Ovary (tissue), 9 donors: ENCODE data around the gene FOXL3. TPM values are rescaled to one million over a fixed set of nuclear protein-coding genes. Genes with fewer than 3 reads are reported as not detected.
A peak's percentile ranks its signal among the peaks of the same experiment; 100 is the strongest.

Experiments
- DNase-seq, 5 donors: peaks; one replicate each; pipeline ENCODE4 v3.0.0-alpha.2; 2019 to 2020
- H3K27ac ChIP-seq, 2 donors: fragments of 200-600 bp; one replicate each; pipeline versions ENCODE4 v1.5.1 to v1.8.0; 2019 to 2022
- H3K27me3 ChIP-seq: fragments of 200-600 bp; one replicate; pipeline ENCODE4 v1.8.0; 2022
- H3K36me3 ChIP-seq: fragments of 200-600 bp; sonication (generic); one replicate; pipeline ENCODE4 v1.5.1; 2019
- H3K4me1 ChIP-seq: one replicate; pipeline ENCODE4 v1.8.1; 2013; ENCODE audit warnings: mild to moderate bottlenecking, moderate library complexity; ENCODE audit not compliant: insufficient read depth
- H3K4me3 ChIP-seq: fragments of 200-600 bp; sonication (generic); one replicate; pipeline ENCODE4 v1.5.1; 2017
- H3K9me3 ChIP-seq, 2 donors: fragments of 200-600 bp in 1 of 2; sonication (generic) in 1 of 2; one replicate each; pipeline versions ENCODE4 v1.5.1 to v1.8.1; 2013 to 2019; ENCODE audit warnings: mild to moderate bottlenecking in 1 of 2, moderate library complexity in 1 of 2
- CTCF ChIP-seq, 3 donors: fragments of 450-650 bp in 2 of 3; fragments of 200-600 bp in 1 of 3; IDR thresholded peaks; one replicate each; pipeline versions ENCODE4 v1.5.1 to v1.8.0; 2016 to 2022; ENCODE audit warnings: antibody characterized with exemption in 3 of 3, mild to moderate bottlenecking in 1 of 3
- EP300 ChIP-seq: sonication (generic); formaldehyde crosslinking; IDR thresholded peaks from one replicate; pipeline ENCODE4 v1.6.1; 2017; ENCODE audit warnings: antibody characterized with exemption
- POLR2A ChIP-seq: fragments of 450-650 bp; IDR thresholded peaks from one replicate; pipeline ENCODE4 v1.6.1; 2017; ENCODE audit warnings: antibody characterized with exemption, mild to moderate bottlenecking, moderate library complexity
- WGBS, 3 donors: extraction: QIAGEN DNeasy Blood & Tissue Kit in 1 of 3; methylation state at CpG; one replicate each; pipeline versions ENCODE4 v1.1.5 to v1.1.7; 2013 to 2017; 5-methylcytosine and 5-hydroxymethylcytosine counted together
- intact Hi-C, 4 donors: fragments of 100-400 bp; cut with DNase I; formaldehyde crosslinking; loops; one replicate each; pipeline versions ENCODE4 v1.11.0 to v1.15.1; 2022 to 2023
- polyA plus RNA-seq, 2 donors: library from polyadenylated mRNA; stranded (reverse); fragments of 200-250 nt in 1 of 2; fragments of 350-450 nt in 1 of 2; fragmentation: Illumina TruSeq in 1 of 2; extraction: RNeasy Lipid Tissue Mini Kit (QIAGEN cat#74804) in 1 of 2; gene quantifications; one replicate each; pipeline ENCODE4 v1.2.3, GENCODE V29; 2013 to 2014
- total RNA-seq, 7 donors: library from RNA; depleted of rRNA in 2 of 7; stranded (reverse); fragments of >200 nt in 2 of 7; fragmentation: NEBNext Ultra II Directional in 3 of 7; extraction: Animal tissue kit (Norgen Biotek cat#: 25700) in 3 of 7; gene quantifications; one replicate each; pipeline versions ENCODE4 v1.1.0 to v1.2.4, GENCODE V29; 2016 to 2023
- donor health status: DM: no; HTN: no; CAD: no; lungs with moderate emphysema.
- donor health status: DM: no; HTN: no; CAD: no.
- donor health status: Bipolar disorder and iron deficiency.
- donor health status: DM: yes; HTN: yes; CAD: no.
- donor health status: DM: no; HTN: no; CAD: no.
- donor health status: DM: yes; HTN: yes; CAD: no.

Gene FOXL3
- total and polyA plus RNA-seq, 9 donors, result not detected

DNA sequence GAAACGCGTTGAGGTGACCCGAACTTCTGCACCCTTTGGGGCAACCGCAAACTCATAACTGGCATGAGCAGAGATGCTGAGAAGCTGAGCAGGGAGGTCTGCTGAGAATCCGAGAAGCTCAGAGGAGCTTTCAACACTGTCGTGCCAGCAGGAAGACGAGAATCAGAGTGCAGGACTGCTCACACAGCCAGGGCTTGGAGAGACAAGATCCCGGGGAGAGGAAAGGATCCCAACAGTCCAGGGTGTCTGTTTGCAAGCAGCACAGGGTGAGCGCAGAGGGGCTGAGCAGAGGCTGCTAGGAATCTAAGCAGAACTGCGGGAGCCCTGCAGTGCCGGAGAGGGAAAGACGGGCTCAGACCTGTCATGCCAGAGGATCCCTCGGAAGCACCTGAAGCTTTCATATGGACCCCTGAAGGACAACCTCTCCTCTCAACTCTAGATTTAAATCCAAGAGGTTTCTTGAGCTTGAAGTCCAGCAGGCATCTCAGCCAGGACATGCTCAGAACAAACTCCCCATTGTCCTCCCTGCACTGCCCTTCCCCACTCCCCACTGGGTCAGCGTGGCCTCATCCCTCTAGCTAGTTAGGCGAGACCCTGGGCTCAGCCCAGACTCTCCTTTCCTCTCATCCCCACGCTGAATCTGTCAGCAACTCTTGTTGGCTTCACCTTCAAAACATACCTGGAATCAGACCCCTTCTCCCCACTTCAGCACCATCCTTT, 40.7 kb downstream of the FOXL3 start:
- Histone ChIP-seq H3K4me1 (peaks cover 7% of the 10 kb centered on the region), H3K9me3 (no peaks in the 10 kb centered on the region), H3K27me3 (no peaks in the 10 kb centered on the region), H3K36me3 (no peaks in the 10 kb centered on the region), H3K4me3 (no peak overlapping the region), H3K27ac (no peak overlapping the region)
- TF ChIP-seq POLR2A, result no peak
- TF ChIP-seq CTCF (IDR thresholded peaks at IDR 0.05), result no peak
- TF ChIP-seq EP300, result no peak
- no peak for DNase-seq
- intact Hi-C loops, result loop anchor here in 1 of 4 donors (5.0 kb wide), 1 partner anchor 192 kb away; no protein-coding TSS in a partner anchor
- WGBS, 3 donors, result 61 to 79% (median 75%) methylated on average over 16 of the region's 16 CpGs

- H3K27me3 ChIP-seq, result no peaks in the 10 kb centered on the region
- no peak for TF ChIP-seq CTCF (IDR thresholded peaks at IDR 0.05)
- H3K27ac ChIP-seq, result no peak overlapping the region
- intact Hi-C loops, result loop anchor here in 1 of 4 donors (5.0 kb wide), 1 partner anchor 190 kb away; no protein-coding TSS in a partner anchor
- no peaks in the 10 kb centered on the region for H3K36me3 ChIP-seq
- peaks cover 7% of the 10 kb centered on the region for H3K4me1 ChIP-seq
- WGBS, 3 donors, result 60 to 78% (median 67%) methylated on average over 23 of the region's 23 CpGs
- no peak overlapping the region for H3K4me3 ChIP-seq
- DNase-seq, result peak in 1 of 5 donors; percentile 15
- no peaks in the 10 kb centered on the region for H3K9me3 ChIP-seq
These were observed 42.1 kb downstream of the FOXL3 start for GRCh38 chr7:332020-332517.

DNA sequence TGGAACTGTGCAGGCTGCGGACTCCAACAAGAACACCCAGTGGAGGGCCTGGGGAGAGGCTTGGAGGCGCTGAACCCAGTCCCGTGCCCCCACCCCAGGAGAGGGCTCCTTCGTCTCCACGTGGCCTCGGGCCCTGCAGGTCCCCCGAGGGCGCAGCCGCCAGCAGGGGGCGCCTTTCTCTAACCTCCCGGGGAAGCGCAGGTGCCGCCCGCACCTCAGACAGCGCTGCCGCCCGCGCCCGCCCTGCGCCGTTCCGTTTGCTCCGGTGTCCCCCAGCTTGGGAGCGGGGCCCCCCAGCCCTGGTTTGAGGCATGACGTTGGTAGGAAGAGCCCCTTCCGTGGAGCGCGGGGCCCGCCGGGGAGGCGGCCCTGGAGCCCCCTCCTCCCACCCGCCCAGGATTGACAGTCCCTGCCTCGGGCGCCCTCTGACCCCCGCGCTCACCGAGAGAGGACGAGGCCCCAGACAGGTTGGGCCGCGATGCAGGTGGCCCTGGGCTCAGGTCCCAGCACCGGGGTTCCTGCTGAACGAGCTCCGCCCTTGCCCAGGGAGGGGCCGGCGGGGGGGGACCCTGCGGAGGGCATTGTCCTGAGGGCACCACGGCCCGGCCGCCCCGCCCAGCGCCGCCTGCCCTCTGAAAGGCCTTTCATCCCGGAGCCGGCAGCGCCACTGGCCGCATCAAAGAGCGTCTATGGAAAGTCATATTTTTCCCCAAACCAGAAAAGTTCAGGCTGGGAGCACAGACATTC, 42.8 kb downstream of the FOXL3 start:
- H3K4me3 ChIP-seq, result peak overlapping the region; percentile 24
- no peak overlapping the region for H3K27ac ChIP-seq
- H3K36me3 ChIP-seq, result no peaks in the 10 kb centered on the region
- H3K4me1 ChIP-seq, result peaks cover 7% of the 10 kb centered on the region
- TF ChIP-seq POLR2A, result no peak
- TF ChIP-seq CTCF (IDR thresholded peaks at IDR 0.05), result peak; percentile 48 to 60 (median 55)
- no peaks in the 10 kb centered on the region for H3K9me3 ChIP-seq
- intact Hi-C loops, result loop anchor here in 1 of 4 donors (5.0 kb wide), 1 partner anchor 189 kb away; no protein-coding TSS in a partner anchor
- WGBS, 3 donors, result 1 to 8% (median 2%) methylated on average over 22 to 57 of the region's 57 CpGs
- DNase-seq, result peak; percentile 58 to 84 (median 75)
- H3K27me3 ChIP-seq, result no peaks in the 10 kb centered on the region

- no peak overlapping the region for H3K27ac ChIP-seq
- intact Hi-C loops, result loop anchor here in 1 of 4 donors (5.0 kb wide), 1 partner anchor 189 kb away; no protein-coding TSS in a partner anchor
- TF ChIP-seq EP300 (no peak), CTCF (IDR thresholded peaks at IDR 0.05) (no peak), POLR2A (no peak)
- peaks cover 7% of the 10 kb centered on the region for H3K4me1 ChIP-seq
- 5 to 6% (median 5%) methylated on average over 16 to 17 of the region's 17 CpGs for WGBS, 3 donors
- no peaks in the 10 kb centered on the region for H3K9me3 ChIP-seq
- H3K36me3 ChIP-seq, result no peaks in the 10 kb centered on the region
- DNase-seq, result no peak
- no peaks in the 10 kb centered on the region for H3K27me3 ChIP-seq
- no peak overlapping the region for H3K4me3 ChIP-seq
These were observed 43.4 kb downstream of the FOXL3 start for GRCh38 chr7:333393-333764.
